Measurements from ENCODE around the gene VTI1A. TPM values are rescaled to one million over a fixed set of nuclear protein-coding genes. Genes with fewer than 3 reads are reported as not detected.

Gene VTI1A
- total RNA-seq, 1 experiment from 2014 or later = 44.4 TPM

GRCh38 chr10:112710528-112710927, 263.5 kb downstream of the VTI1A start:
- intact Hi-C loops (cut with micrococcal nuclease) = no loop called here
- no peaks in the 10 kb centered on the region for H3K27me3 Mint-ChIP-seq (ENCODE audit: insufficient read depth, unreplicated experiment)
- ChIA-PET POLR2A (no interaction called here), CTCF (interaction anchor here (0.7 to 2.8 kb wide), 2 partner anchors 11 to 205 kb away, joined by 3 to 12 read pairs; no protein-coding TSS in a partner anchor)
- DNase-seq (ENCODE audit: unreplicated experiment) = no peak
- no peaks in the 10 kb centered on the region for H3K4me1 Mint-ChIP-seq (ENCODE audit: insufficient read depth, unreplicated experiment)
- H3K27ac Mint-ChIP-seq (ENCODE audit: low read depth, unreplicated experiment) = no peak overlapping the region
- no peaks in the 10 kb centered on the region for H3K36me3 Mint-ChIP-seq (ENCODE audit: insufficient read depth, unreplicated experiment)
- no peaks in the 10 kb centered on the region for H3K9me3 Mint-ChIP-seq (ENCODE audit: unreplicated experiment)
- no peak for TF ChIP-seq CTCF (IDR thresholded peaks at IDR 0.05; ENCODE audit: unreplicated experiment)
- H3K4me3 Mint-ChIP-seq (ENCODE audit: unreplicated experiment) = no peak overlapping the region
- BruUV-seq (replicated peaks) = no TSS peak

- no peaks in the 10 kb centered on the region for H3K9me3 Mint-ChIP-seq (ENCODE audit: unreplicated experiment)
- H3K4me3 Mint-ChIP-seq (ENCODE audit: unreplicated experiment) = no peak overlapping the region
- no peak for DNase-seq (ENCODE audit: unreplicated experiment)
- no peaks in the 10 kb centered on the region for H3K36me3 Mint-ChIP-seq (ENCODE audit: insufficient read depth, unreplicated experiment)
- H3K27me3 Mint-ChIP-seq (ENCODE audit: insufficient read depth, unreplicated experiment) = no peaks in the 10 kb centered on the region
- peaks cover 6% of the 10 kb centered on the region for H3K4me1 Mint-ChIP-seq (ENCODE audit: insufficient read depth, unreplicated experiment)
- ChIA-PET CTCF (interaction anchor here (2.5 kb wide), 1 partner anchor 11 kb away, joined by 10 read pairs; no protein-coding TSS in a partner anchor), POLR2A (no interaction called here)
- TF ChIP-seq CTCF (IDR thresholded peaks at IDR 0.05; ENCODE audit: unreplicated experiment) = no peak
- no peak overlapping the region for H3K27ac Mint-ChIP-seq (ENCODE audit: low read depth, unreplicated experiment)
- intact Hi-C loops (cut with micrococcal nuclease) = no loop called here
- no TSS peak for BruUV-seq (replicated peaks)
Measured at GRCh38 chr10:112711366-112711765, 264.4 kb downstream of the VTI1A start.

GRCh38 chr10:112712536-112712935, 265.5 kb downstream of the VTI1A start:
- H3K4me3 Mint-ChIP-seq (ENCODE audit: unreplicated experiment) = no peak overlapping the region
- H3K27me3 Mint-ChIP-seq (ENCODE audit: insufficient read depth, unreplicated experiment) = no peaks in the 10 kb centered on the region
- BruUV-seq (replicated peaks) = no TSS peak
- H3K36me3 Mint-ChIP-seq (ENCODE audit: insufficient read depth, unreplicated experiment) = no peaks in the 10 kb centered on the region
- no peak for TF ChIP-seq CTCF (IDR thresholded peaks at IDR 0.05; ENCODE audit: unreplicated experiment)
- ChIA-PET CTCF (interaction anchor here (2.5 kb wide), 1 partner anchor 9 kb away, joined by 10 read pairs; no protein-coding TSS in a partner anchor), POLR2A (interaction anchor here (0.6 kb wide), 1 partner anchor 153 kb away, joined by 3 read pairs; no protein-coding TSS in a partner anchor)
- peaks cover 12% of the 10 kb centered on the region for H3K4me1 Mint-ChIP-seq (ENCODE audit: insufficient read depth, unreplicated experiment)
- no peak for DNase-seq (ENCODE audit: unreplicated experiment)
- no peak overlapping the region for H3K27ac Mint-ChIP-seq (ENCODE audit: low read depth, unreplicated experiment)
- H3K9me3 Mint-ChIP-seq (ENCODE audit: unreplicated experiment) = no peaks in the 10 kb centered on the region
- intact Hi-C loops (cut with micrococcal nuclease) = no loop called here

- Mint-ChIP-seq H3K27ac (ENCODE audit: low read depth, unreplicated experiment) (no peak overlapping the region), H3K27me3 (ENCODE audit: insufficient read depth, unreplicated experiment) (no peaks in the 10 kb centered on the region), H3K4me3 (ENCODE audit: unreplicated experiment) (no peak overlapping the region), H3K9me3 (ENCODE audit: unreplicated experiment) (no peaks in the 10 kb centered on the region), H3K36me3 (ENCODE audit: insufficient read depth, unreplicated experiment) (no peaks in the 10 kb centered on the region), H3K4me1 (ENCODE audit: insufficient read depth, unreplicated experiment) (peaks cover 12% of the 10 kb centered on the region)
- DNase-seq (ENCODE audit: unreplicated experiment) = no peak
- BruUV-seq (replicated peaks) = no TSS peak
- no peak for TF ChIP-seq CTCF (IDR thresholded peaks at IDR 0.05; ENCODE audit: unreplicated experiment)
- CTCF ChIA-PET = interaction anchor here (0.5 to 2.5 kb wide), 2 partner anchors 9 to 720 kb away, joined by 3 to 10 read pairs; no protein-coding TSS in a partner anchor
- intact Hi-C loops (cut with micrococcal nuclease) = no loop called here
- POLR2A ChIA-PET = no interaction called here
Measured at GRCh38 chr10:112713411-112713810, 266.4 kb downstream of the VTI1A start.

All from MCF 10A (cell line).